Progenitor cell of endocrine pancreas (in vitro differentiated cells): ENCODE measurements around the gene CALN1. TPM values are rescaled to one million over a fixed set of nuclear protein-coding genes. Genes with fewer than 3 reads are reported as not detected.

Experiments used
- DNase-seq: peaks from one replicate; pipeline ENCODE4 v3.0.0; 2021; ENCODE audit warnings: low spot score; ENCODE audit not compliant: unreplicated experiment
- H3K27ac Mint-ChIP-seq: 2 replicates; pipeline ENCODE4 v1.8.0; 2021; ENCODE audit warnings: mild to moderate bottlenecking, moderate library complexity, mixed read lengths
- H3K27me3 Mint-ChIP-seq: 2 replicates; pipeline ENCODE4 v1.8.0; 2021; ENCODE audit warnings: mixed read lengths
- H3K36me3 Mint-ChIP-seq: 2 replicates; pipeline ENCODE4 v1.8.0; 2022; ENCODE audit warnings: mixed read lengths; ENCODE audit not compliant: insufficient read depth
- H3K4me1 Mint-ChIP-seq: 2 replicates; pipeline ENCODE4 v1.8.0; 2021; ENCODE audit warnings: low read depth, mixed read lengths
- H3K4me3 Mint-ChIP-seq: 2 replicates; pipeline ENCODE4 v1.8.0; 2021; ENCODE audit warnings: low read depth, mild to moderate bottlenecking, moderate library complexity, mixed read lengths
- H3K9me3 Mint-ChIP-seq: 2 replicates; pipeline ENCODE4 v1.8.0; 2021; ENCODE audit warnings: low read depth, mixed read lengths
- total RNA-seq: library from RNA; stranded (reverse); gene quantifications from 2 replicates; pipeline ENCODE4 v1.2.1, GENCODE V29; 2021
- TF ChIP-seq, protein P1 (sequence below): fragments of 200-600 bp; sonication (generic); IDR thresholded peaks from one replicate; pipeline ENCODE4 v1.5.0; 2021; ENCODE audit warnings: antibody characterized with exemption, mild to moderate bottlenecking; ENCODE audit not compliant: unreplicated experiment

Gene CALN1
- total RNA-seq, 1 donor from 2014 or later: 0.79 TPM

DNA sequence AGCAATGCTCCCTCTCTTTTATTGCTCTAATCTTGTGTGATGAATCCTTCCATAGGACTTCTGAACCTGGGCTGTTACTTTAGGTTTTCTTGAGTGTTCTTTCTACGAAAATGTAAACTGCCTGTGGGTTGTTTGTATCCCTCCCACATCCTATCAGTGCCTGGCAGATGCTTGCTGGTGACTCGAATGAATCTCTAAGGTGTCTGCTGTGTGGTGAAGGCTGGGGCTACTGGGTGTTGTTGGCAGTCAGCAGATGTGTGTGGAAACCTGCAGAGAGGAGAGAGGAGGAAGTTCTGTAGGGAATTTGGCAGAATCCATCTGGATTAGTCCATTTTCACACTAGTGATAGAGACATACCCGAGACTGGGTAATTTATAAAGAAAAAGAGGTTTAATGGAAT lies 639.4 kb downstream of the CALN1 start:
- Mint-ChIP-seq H3K36me3 (no peaks in the 10 kb centered on the region), H3K4me1 (no peaks in the 10 kb centered on the region), H3K4me3 (no peak overlapping the region), H3K9me3 (no peaks in the 10 kb centered on the region), H3K27me3 (peaks cover 4% of the 10 kb centered on the region), H3K27ac (no peak overlapping the region)
- TF ChIP-seq, protein P1, sequence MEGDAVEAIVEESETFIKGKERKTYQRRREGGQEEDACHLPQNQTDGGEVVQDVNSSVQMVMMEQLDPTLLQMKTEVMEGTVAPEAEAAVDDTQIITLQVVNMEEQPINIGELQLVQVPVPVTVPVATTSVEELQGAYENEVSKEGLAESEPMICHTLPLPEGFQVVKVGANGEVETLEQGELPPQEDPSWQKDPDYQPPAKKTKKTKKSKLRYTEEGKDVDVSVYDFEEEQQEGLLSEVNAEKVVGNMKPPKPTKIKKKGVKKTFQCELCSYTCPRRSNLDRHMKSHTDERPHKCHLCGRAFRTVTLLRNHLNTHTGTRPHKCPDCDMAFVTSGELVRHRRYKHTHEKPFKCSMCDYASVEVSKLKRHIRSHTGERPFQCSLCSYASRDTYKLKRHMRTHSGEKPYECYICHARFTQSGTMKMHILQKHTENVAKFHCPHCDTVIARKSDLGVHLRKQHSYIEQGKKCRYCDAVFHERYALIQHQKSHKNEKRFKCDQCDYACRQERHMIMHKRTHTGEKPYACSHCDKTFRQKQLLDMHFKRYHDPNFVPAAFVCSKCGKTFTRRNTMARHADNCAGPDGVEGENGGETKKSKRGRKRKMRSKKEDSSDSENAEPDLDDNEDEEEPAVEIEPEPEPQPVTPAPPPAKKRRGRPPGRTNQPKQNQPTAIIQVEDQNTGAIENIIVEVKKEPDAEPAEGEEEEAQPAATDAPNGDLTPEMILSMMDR: no peak
- DNase-seq: no peak

DNA sequence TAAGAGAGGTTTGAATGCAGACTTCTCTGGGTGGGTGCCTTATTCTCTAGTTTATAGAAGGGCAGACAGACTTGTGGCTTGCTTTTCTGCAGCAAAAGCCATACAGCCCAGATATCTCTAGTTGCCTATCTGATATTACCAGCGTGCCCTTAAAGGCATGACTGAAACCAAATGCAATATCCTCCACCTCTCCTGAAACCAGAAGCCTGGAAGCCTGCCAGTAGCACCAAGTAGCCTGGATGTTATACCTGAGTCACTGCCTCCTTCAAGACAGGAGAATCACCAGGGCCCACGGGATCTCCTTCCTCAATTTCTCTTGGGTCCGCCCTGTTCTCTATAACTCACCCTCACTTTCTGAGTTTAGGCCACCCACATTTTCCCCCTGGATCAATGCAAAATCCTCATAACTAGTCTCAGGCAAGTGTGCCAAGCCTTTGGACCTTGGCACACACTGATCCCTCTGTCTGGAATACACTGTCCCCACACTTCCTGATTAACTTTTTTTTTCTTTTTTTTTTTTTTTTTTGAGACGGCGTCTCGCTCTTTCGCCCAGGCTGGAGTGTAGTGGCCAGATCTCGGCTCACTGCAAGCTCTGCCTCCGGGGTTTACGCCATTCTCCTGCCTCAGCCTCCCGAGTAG lies 641.8 kb downstream of the CALN1 start:
- DNase-seq: no peak
- peaks cover 4% of the 10 kb centered on the region for H3K27me3 Mint-ChIP-seq
- TF ChIP-seq, protein P1: no peak
- peaks cover 5% of the 10 kb centered on the region for H3K9me3 Mint-ChIP-seq
- H3K36me3 Mint-ChIP-seq: no peaks in the 10 kb centered on the region
- H3K27ac Mint-ChIP-seq: no peak overlapping the region
- no peak overlapping the region for H3K4me3 Mint-ChIP-seq
- H3K4me1 Mint-ChIP-seq: no peaks in the 10 kb centered on the region

DNA sequence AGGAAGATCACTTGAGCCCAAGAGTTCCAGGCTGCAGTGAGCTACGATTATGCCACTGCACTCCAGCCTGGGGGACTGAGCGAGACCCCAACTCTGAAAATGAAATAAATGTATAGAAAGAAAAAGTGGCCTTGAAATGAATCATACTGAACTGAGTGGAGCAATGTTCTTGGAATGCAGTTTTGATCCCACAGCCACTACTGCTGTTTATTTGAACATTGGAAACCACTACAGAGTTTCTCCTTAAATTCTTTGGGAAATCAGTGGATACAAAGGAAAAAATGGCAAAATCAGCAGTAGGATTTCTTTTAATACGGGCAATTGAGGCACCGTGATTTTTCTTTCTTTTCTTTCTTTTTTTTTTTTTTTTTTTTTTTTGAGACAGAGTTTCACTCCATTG lies 642.8 kb downstream of the CALN1 start:
- Mint-ChIP-seq H3K4me3 (no peak overlapping the region), H3K36me3 (no peaks in the 10 kb centered on the region)

DNA sequence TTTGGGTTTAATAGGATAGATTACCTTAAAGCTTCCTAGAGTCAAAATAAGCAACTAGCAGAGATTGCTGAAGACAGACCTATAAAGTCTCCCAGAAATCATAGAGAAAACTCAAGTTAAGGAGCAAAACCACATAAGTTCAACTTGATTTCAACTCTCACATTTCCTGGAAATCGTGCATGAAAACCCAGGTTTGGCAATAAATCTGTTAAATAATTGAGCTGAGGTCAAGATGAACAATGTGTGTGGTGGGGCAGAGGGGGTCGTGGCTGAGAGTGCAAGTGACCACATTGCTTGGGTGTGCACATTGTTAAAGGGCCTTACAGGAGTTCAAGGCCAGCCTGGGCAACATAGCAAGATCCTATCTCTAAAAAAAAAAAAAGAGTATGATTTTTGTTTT lies 643.7 kb downstream of the CALN1 start:
- no peak overlapping the region for H3K4me3 Mint-ChIP-seq
- no peaks in the 10 kb centered on the region for H3K4me1 Mint-ChIP-seq
- DNase-seq: no peak
- no peaks in the 10 kb centered on the region for H3K36me3 Mint-ChIP-seq
- peaks cover 5% of the 10 kb centered on the region for H3K9me3 Mint-ChIP-seq
- H3K27me3 Mint-ChIP-seq: peaks cover 3% of the 10 kb centered on the region
- H3K27ac Mint-ChIP-seq: no peak overlapping the region
- TF ChIP-seq, protein P1: no peak

More for the DNA sequence above, 642.8 kb downstream of the CALN1 start:
- peaks cover 5% of the 10 kb centered on the region for H3K9me3 Mint-ChIP-seq
- H3K27me3 Mint-ChIP-seq: peaks cover 4% of the 10 kb centered on the region
- TF ChIP-seq, protein P1: no peak
- no peak for DNase-seq
- H3K4me1 Mint-ChIP-seq: no peaks in the 10 kb centered on the region
- no peak overlapping the region for H3K27ac Mint-ChIP-seq

DNA sequence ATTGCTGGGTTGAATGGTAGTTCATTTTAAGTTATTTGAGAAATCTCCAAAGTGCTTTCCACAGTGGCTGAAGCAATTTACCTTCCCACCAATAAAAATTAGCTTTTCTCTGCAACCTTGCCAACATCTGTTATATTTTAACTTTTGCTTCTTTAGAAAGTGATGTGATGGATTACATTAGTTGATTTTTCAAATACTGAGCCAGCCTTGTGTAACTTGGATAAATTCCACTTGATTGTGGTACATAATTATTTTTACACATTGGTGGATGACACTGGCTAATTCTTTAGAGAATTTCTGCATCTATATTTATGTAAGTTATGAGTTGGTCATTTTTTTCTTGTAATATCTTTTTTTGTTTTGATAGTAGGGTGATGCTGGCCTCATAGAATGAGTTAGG lies 646.1 kb downstream of the CALN1 start:
- Mint-ChIP-seq H3K4me1 (no peaks in the 10 kb centered on the region), H3K4me3 (no peak overlapping the region), H3K27me3 (no peaks in the 10 kb centered on the region), H3K36me3 (peaks cover 3% of the 10 kb centered on the region), H3K27ac (no peak overlapping the region), H3K9me3 (peaks cover 17% of the 10 kb centered on the region)
- DNase-seq: no peak
- TF ChIP-seq, protein P1: no peak
